ENCODE measurements around the gene MYO3B. TPM values are rescaled to one million over a fixed set of nuclear protein-coding genes. Genes with fewer than 3 reads are reported as not detected.

Gene MYO3B
- total and polyA plus RNA-seq, 2 of the 8 experiments (the other 6 are each of a cell fraction or from before 2014, with no cell fraction given) = 0.17 to 0.19 TPM

DNA sequence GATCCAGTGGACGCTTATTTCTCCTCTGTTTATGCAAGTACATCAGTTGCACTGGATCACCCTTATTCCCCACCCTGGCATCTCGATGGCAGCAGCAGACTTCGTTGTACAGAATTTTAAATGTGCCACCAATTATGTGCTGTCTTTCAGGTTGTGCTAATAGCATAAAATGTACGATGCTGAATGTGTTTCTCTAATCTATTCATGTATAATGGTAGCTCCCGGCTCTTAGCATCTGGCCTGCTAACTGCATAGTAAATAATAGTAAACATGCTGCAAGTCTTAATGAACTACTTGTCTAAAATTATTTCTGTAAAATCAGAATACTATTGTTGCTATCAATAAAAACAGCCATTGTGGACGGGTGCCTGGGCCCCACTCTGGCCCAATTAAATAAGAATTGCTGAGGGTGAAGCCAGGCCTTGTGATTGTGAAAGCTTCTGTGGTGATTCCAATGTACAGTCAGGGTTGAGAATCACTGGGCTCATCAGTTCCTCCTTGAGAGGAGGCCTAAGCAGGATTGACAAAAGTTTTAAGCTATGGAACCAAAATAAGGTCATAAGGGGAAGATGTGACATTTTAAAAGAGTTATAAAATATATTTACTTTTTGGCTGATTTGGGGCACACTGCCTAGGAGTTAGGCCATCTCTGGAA, 14.4 kb upstream of the MYO3B start:
- Histone ChIP-seq H3K4me3 (ENCODE audit: extremely low read depth in 1 of 4, insufficient read depth in 2 of 4, low read depth in 3 of 4, low read length in 4 of 4) (no peak overlapping the region), H2BK120ac (replicated peaks; ENCODE audit: low read depth, low read length) (no peak overlapping the region), H2BK12ac (ENCODE audit: low read depth, low read length) (no peak overlapping the region), H3K14ac (ENCODE audit: insufficient read length) (no peak overlapping the region), H3K18ac (ENCODE audit: extremely low read depth, low read length) (no peak overlapping the region), H4K5ac (ENCODE audit: insufficient read length, low read depth, low read length) (no peak overlapping the region), H2BK15ac (ENCODE audit: low read length) (no peak overlapping the region), H4K91ac (replicated peaks; ENCODE audit: insufficient read length, low read length) (no peak overlapping the region), H2AFZ (ENCODE audit: low read length) (no peak overlapping the region), H2AK5ac (ENCODE audit: low read depth, low read length) (no peak overlapping the region), H4K20me1 (replicated peaks in 1 of 2; ENCODE audit: control insufficient read depth in 1 of 2, insufficient read depth in 2 of 2, low read length in 2 of 2) (no peaks in the 10 kb centered on the region), H3K4ac (replicated peaks; ENCODE audit: insufficient read length, low read depth, low read length) (no peak overlapping the region), H3K27me3 (replicated peaks in 1 of 4; ENCODE audit: control insufficient read depth in 3 of 4, extremely low read depth in 1 of 4, insufficient read depth in 3 of 4, low read length in 3 of 4) (no peaks in the 10 kb centered on the region), H4K8ac (ENCODE audit: extremely low read depth, insufficient read depth, low read length) (no peak overlapping the region), H3K79me2 (ENCODE audit: control insufficient read depth in 1 of 2, insufficient read depth in 2 of 2, low read length in 2 of 2) (no peaks in the 10 kb centered on the region), H3K4me2 (ENCODE audit: insufficient read depth in 1 of 2, low read depth in 2 of 2, low read length in 2 of 2) (no peak overlapping the region), H3K23ac (ENCODE audit: insufficient read length) (no peak overlapping the region), H3K36me3 (ENCODE audit: control insufficient read depth in 2 of 4, insufficient read depth in 4 of 4, low read length in 3 of 4) (no peaks in the 10 kb centered on the region), H3K79me1 (ENCODE audit: low read depth, low read length) (no peaks in the 10 kb centered on the region), H3K27ac (ENCODE audit: low read depth, low read length) (no peak overlapping the region), H3K4me1 (replicated peaks in 1 of 4; ENCODE audit: control insufficient read depth in 3 of 4, insufficient read depth in 4 of 4, low read length in 3 of 4) (peaks cover 0 to 5% (median 0%) of the 10 kb centered on the region in 4 experiments; a peak in 1 of 7 replicates), H3K9ac (replicated peaks in 1 of 4; ENCODE audit: extremely low read depth in 1 of 4, low read depth in 3 of 4, low read length in 3 of 4) (no peak overlapping the region), H3K9me3 (ENCODE audit: insufficient read depth in 2 of 2, low read depth in 1 of 2, low read length in 1 of 2) (no peaks in the 10 kb centered on the region), H3K23me2 (ENCODE audit: low read depth, low read length) (no peaks in the 10 kb centered on the region), H3K56ac (replicated peaks; ENCODE audit: insufficient read length, low read depth, low read length) (no peak overlapping the region), H2BK5ac (ENCODE audit: low read depth, low read length) (no peak overlapping the region), H2BK20ac (ENCODE audit: low read length) (no peak overlapping the region)
- CTCF ChIA-PET (ENCODE audit: partially characterized antibody) = no interaction called here
- 83% methylated on average over 6 of the region's 6 CpGs; no CpG with 5 or more reads in 1 of the 2 experiments for WGBS, 2 experiments (ENCODE audit: extremely low coverage in 1 of 2, insufficient coverage in 1 of 2, insufficient read length in 1 of 2, insufficient replicate concordance in 2 of 2, low coverage in 1 of 2, low lambda C conversion rate in 2 of 2, missing lambda C conversion rate in 1 of 2)
- DNase-seq (ENCODE audit: low read depth in 1 of 2, low spot score in 2 of 2) (no peak), FAIRE-seq (no peak)
- POLR2A ChIA-PET (ENCODE audit: partially characterized antibody) = no interaction called here
- no peak for TF ChIP-seq RBBP5 (IDR thresholded peaks at IDR 0.05; ENCODE audit: borderline replicate concordance, low read depth, low read length)
- no peak for TF ChIP-seq EP300 (IDR thresholded peaks at IDR 0.05; ENCODE audit: borderline replicate concordance in 1 of 2, low read depth in 2 of 2, low read length in 2 of 2)
- no peak for TF ChIP-seq MAFK (IDR thresholded peaks at IDR 0.05; ENCODE audit: low read depth, low read length)
- no peak for TF ChIP-seq SIN3A (conservative IDR thresholded peaks at IDR 0.05 in 1 of 2, IDR thresholded peaks at IDR 0.05 in 1 of 2; ENCODE audit: low read depth in 1 of 2, low read length in 2 of 2)
- TF ChIP-seq CTBP2 (IDR thresholded peaks at IDR 0.05; ENCODE audit: borderline replicate concordance, insufficient read depth, insufficient read length, low read length) = no peak
- no peak for TF ChIP-seq ATF3 (IDR thresholded peaks at IDR 0.05; ENCODE audit: insufficient read depth, low read depth, low read length)
- TF ChIP-seq SP1 (IDR thresholded peaks at IDR 0.05; ENCODE audit: low read depth, low read length) = no peak
- no peak for TF ChIP-seq POLR2AphosphoS5 (IDR thresholded peaks at IDR 0.05; ENCODE audit: low read depth, low read length)
- TF ChIP-seq SIX5 (IDR thresholded peaks at IDR 0.05; ENCODE audit: low read depth, low read length) = no peak
- TF ChIP-seq RAD21 (IDR thresholded peaks at IDR 0.05 in 1 of 2, conservative IDR thresholded peaks at IDR 0.05 in 1 of 2; ENCODE audit: low read depth in 2 of 2, low read length in 2 of 2) = no peak
- TF ChIP-seq TAF7 (optimal IDR thresholded peaks at IDR 0.05; ENCODE audit: borderline replicate concordance, low read depth, low read length) = no peak
- no peak for TF ChIP-seq YY1 (IDR thresholded peaks at IDR 0.05; ENCODE audit: low read depth, low read length)
